ENCODE data around the gene SYNGR4.

- TF ChIP-seq CTCF (IDR thresholded peaks at IDR 0.05), result no peak
- TF ChIP-seq POLR2AphosphoS5 (IDR thresholded peaks at IDR 0.05; ENCODE audit: insufficient read depth in 1 of 2, low read depth in 1 of 2), result no peak
Measured at GRCh38 chr19:48393559-48394330, 29.6 kb downstream of the SYNGR4 start, which contains the start of gene GRIN2D.
